ENCODE measurements around the gene DCUN1D3. TPM values are rescaled to one million over a fixed set of nuclear protein-coding genes. Genes with fewer than 3 reads are reported as not detected.

Gene DCUN1D3, protein sequence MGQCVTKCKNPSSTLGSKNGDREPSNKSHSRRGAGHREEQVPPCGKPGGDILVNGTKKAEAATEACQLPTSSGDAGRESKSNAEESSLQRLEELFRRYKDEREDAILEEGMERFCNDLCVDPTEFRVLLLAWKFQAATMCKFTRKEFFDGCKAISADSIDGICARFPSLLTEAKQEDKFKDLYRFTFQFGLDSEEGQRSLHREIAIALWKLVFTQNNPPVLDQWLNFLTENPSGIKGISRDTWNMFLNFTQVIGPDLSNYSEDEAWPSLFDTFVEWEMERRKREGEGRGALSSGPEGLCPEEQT
- total RNA-seq, result 40.6 and 41.7 TPM in 2 replicates

DNA sequence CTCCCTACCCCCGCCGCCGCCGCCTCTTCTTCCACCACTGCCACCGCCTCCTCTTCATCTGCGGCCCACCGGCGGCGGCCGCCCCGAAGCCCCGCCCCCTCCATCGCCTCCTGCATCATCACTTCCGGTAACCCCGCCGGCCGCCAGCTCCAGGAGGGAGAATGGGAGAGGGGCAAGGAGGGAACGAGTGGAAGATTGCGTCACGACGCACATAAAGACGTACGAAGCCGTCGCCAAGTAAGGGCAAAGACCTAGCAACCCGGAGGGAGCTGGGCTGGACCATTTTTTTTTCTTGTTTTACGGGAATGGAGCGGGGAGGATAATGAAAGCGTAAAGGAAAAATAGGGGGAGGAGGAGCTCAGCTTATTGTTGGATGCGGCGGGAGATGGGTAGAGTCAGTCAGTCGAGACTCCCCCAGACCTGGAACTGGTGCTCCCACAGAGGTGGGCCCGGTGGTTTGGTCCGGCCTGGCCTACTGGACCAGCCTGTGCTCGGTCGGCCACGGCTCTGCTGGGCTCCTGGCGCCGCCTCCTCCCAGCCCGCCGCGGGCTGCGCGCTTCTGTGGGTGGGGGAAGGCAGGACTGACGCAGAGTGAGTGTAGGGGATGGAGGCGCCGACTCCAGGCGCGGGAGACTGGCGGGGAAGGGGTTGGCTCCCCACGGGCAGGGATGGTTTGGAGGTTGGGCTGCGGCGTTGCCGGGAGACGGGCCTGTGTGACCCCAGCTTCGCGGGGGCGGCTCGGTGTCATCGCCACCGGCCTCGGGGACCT is at the start of gene DCUN1D3, which contains the start of gene LYRM1:
Gene DCUN1D3, minus strand, starts transcription at position 60 of the 769 bp plus-strand sequence. CDS start 37,820 bp downstream, outside the sequence.
Gene LYRM1, plus strand, starts transcription at position 473 of the 769 bp plus-strand sequence. CDS start 14,785 bp downstream, outside the sequence.

DNA sequence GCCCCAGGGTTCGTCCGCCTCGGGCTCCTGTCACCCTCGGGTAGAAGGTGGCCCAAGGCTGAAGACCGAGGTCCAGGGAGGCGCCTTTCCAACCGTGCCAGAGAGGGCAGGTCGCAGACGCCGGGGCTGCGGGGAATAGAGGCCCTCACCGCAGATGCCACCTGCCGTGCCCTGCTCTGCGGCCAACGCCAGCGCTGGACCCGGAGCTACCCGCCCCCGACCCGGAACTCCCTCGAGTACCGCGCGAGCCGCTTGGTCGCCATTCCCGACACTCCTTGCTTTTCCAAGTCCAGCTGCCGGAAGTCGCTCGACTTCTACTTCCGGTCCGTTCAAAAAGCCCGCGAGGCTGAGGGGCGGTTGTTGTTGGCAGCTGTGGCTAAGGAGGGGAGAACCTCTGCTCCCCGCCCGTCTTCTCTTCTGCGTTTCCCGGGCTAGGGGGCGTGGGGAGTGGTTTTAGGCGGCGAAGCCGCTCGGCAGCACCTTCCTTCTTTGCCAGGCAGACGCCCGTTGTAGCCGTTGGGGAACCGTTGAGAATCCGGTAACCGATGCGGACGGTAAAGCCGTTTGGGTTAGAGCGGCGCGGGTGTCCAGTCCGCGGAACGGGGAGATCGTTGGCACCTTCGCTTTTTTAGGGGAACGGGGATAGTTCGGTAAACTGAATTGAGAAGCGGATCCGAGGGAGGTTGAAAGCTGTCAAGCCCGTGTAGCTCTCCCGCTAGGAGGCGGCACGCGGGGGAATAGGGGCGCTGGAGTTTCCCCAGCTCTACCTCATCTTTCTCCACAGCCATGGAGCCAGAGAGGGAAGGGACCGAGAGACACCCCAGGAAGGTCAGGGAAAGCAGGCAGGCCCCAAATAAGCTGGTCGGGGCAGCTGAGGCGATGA is 93.7 kb downstream of the DCUN1D3 start, which contains the start of the genes ERI2 and REXO5:
Gene ERI2, minus strand, starts transcription at position 305 of the 883 bp plus-strand sequence. Its CDS starts 42 bp downstream, at position 263.
Gene REXO5, plus strand, starts transcription at position 360 of the 883 bp plus-strand sequence. Its CDS starts 427 bp downstream, at position 787.

Small RNAs within 50 kb of the gene (small RNA-seq; reads per million reads assigned to genes)
- not detected for gene RF00618

Other genes starting within 250 kb of the DCUN1D3 start
- not detected in 2 replicates for gene ACSM1, start 202.7 kb downstream of the DCUN1D3 start, total RNA-seq
- 61.5 and 68.1 TPM in 2 replicates for gene THUMPD1, start 158.5 kb downstream of the DCUN1D3 start, total RNA-seq
- gene ACSM3, start 136.3 kb downstream of the DCUN1D3 start, total RNA-seq, result 0.49 and 0.73 TPM in 2 replicates
- gene ERI2, start 93.9 kb downstream of the DCUN1D3 start, total RNA-seq, result 21.3 and 24.7 TPM in 2 replicates
- gene REXO5, start 93.8 kb downstream of the DCUN1D3 start, total RNA-seq, result 7.0 and 11.1 TPM in 2 replicates
- gene LYRM1, start 413 bp upstream of the DCUN1D3 start, total RNA-seq, result 23.5 and 36.8 TPM in 2 replicates

Data from hair follicle dermal papilla cell (primary cell).